Activated naive CD8-positive, alpha-beta T cell treated with anti-CD3 and anti-CD28 coated beads, Interleukin-2, amount 50 U/mL, for 24 hours (primary cell): Measurements from ENCODE around the gene NKX1-1.
"Not testable (repeated sequence)": the region's sequence is repeated elsewhere in the genome, so short reads cannot be mapped to it uniquely, and the experiment has no call there.

ENCODE experiments used
- ATAC-seq: fragments of 150-1000 bp; cut with Tn5 transposase; one replicate; pipeline ENCODE4 v1.10.0; 2021
- DNase-seq: peaks from one replicate; pipeline ENCODE4 v3.0.0; 2021
- H3K27ac Mint-ChIP-seq: one replicate; pipeline ENCODE4 v1.8.0; 2021; ENCODE audit warnings: mild to moderate bottlenecking, mixed read lengths
- H3K27me3 Mint-ChIP-seq: one replicate; pipeline ENCODE4 v1.8.0; 2021; ENCODE audit warnings: mixed read lengths
- H3K36me3 Mint-ChIP-seq: one replicate; pipeline ENCODE4 v1.8.0; 2021; ENCODE audit warnings: low read depth, mixed read lengths
- H3K4me1 Mint-ChIP-seq: one replicate; pipeline ENCODE4 v1.8.0; 2021; ENCODE audit warnings: mixed read lengths
- H3K4me3 Mint-ChIP-seq: one replicate; pipeline ENCODE4 v1.8.0; 2021; ENCODE audit warnings: mild to moderate bottlenecking, moderate library complexity, mixed read lengths
- H3K9me3 Mint-ChIP-seq: one replicate; pipeline ENCODE4 v1.8.0; 2021; ENCODE audit warnings: mixed read lengths

NKX1-1 gene

DNA sequence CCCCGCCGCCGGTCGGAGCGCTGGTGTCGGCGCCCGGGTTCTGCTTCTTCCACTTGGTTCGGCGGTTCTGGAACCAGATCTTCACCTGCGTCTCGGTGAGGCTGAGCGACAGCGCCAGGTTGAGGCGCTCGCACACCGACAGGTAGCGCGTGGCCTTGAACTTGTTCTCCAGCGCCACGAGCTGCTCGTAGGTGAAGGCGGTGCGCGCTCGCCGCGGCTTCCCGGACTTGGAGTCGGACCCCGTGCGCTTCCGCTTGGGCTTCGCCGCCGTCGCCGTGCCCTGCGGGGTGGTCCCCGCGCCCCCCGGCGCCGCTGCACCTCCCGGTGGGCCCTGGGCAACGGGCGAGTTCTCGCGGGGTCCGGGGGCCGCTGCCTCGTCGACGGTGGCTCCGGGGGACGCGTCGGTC, 3.1 kb downstream of the NKX1-1 start:
- Mint-ChIP-seq H3K27me3 (peaks cover 46% of the 10 kb centered on the region), H3K4me3 (no peak overlapping the region), H3K9me3 (no peaks in the 10 kb centered on the region), H3K36me3 (no peaks in the 10 kb centered on the region), H3K27ac (no peak overlapping the region), H3K4me1 (peaks cover 2% of the 10 kb centered on the region)
- no peak for ATAC-seq
- peak; percentile 4 for DNase-seq

DNA sequence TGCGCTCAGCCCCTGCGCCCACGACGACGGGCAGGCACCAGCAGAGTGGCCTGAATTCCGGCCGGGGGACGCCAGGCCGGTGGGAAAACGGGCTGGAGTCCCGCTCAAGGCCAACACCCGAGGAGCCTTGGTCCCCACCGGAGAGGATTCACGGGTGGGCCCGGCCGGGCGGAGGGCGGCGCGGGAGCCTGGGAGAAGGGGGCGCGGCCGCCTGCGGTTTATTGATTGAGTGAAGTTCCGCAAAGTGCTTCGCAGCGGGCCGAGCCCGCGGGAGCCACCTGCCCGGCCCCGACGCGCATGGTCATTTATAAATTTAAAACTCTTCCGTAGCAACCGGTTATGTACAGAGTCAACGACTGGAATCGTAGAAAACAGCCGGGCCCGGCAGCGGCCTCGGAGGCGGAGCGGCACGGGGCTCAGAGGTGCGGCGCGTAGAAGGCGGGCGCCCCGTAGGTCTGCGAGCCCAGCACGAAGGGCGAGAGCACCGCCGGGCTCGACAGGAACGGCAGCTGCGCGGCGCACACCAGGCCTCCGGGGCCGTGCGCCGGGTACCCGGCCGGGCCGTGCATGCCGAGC, 3.6 kb downstream of the NKX1-1 start:
- no peak overlapping the region for H3K27ac Mint-ChIP-seq
- H3K9me3 Mint-ChIP-seq = no peaks in the 10 kb centered on the region
- no peak for ATAC-seq
- peak; percentile 4 for DNase-seq
- no peaks in the 10 kb centered on the region for H3K36me3 Mint-ChIP-seq
- peaks cover 42% of the 10 kb centered on the region for H3K27me3 Mint-ChIP-seq
- H3K4me1 Mint-ChIP-seq = peaks cover 2% of the 10 kb centered on the region
- H3K4me3 Mint-ChIP-seq = no peak overlapping the region

DNA sequence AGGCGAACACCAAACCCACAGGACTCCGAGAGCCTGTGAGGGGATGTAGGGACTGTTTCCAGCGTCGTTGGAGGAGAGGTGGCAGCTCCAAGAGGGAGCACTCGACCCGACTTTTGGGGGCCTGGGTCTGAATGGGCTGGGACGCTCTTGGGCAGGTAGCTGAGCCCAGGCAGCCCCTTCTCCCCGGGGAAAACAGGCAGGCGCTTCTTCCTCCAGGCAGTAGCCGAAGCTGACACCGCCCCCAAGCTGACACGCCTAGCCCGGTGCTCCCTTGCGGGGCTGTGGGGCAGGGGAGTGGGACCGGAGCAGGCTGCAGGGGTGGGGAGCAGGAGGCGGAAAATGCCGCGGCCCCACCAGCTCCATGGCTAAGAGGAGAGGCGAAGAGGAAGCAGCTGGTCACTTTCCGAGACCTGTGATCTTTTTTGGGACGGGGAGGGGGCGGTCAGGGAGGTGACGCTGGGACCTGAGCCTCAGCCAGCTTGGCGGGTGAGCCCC, 4.2 kb downstream of the NKX1-1 start:
- ATAC-seq (no peak), DNase-seq (no peak)
- no peaks in the 10 kb centered on the region for H3K9me3 Mint-ChIP-seq
- H3K36me3 Mint-ChIP-seq = no peaks in the 10 kb centered on the region
- peaks cover 38% of the 10 kb centered on the region for H3K27me3 Mint-ChIP-seq
- no peak overlapping the region for H3K4me3 Mint-ChIP-seq
- H3K27ac Mint-ChIP-seq = no peak overlapping the region
- peaks cover 2% of the 10 kb centered on the region for H3K4me1 Mint-ChIP-seq

DNA sequence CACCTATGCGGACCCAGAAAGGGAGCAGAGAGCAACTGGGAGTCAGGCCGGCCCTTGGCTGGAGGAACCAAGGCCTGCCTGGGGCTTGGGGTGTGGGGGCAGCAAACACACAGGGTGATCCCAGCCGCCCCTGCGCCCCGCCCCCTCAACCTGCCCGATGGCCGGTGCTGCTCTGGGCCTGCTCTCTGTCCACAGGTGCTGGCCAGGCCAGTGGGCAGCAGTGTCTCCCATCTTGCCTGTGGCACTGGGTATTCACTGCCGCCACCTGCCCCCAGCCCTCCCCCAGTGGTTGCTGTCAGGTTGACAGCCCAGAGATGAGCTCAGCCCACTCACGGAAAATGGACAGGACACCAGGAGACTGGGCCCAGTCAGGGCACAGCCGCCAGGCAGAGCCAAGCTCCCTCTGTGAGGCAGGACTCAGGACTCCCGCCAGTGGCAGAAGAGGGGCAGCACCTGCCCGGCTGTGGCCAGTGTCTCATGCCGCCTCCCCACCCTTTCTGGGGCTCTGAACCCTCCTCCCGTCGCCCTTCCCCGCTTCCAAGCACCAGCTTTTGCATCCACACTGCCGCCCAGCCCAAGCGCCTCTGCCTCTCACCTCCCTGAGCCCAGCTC, 4.7 kb downstream of the NKX1-1 start:
- H3K36me3 Mint-ChIP-seq = no peaks in the 10 kb centered on the region
- H3K4me3 Mint-ChIP-seq = no peak overlapping the region
- H3K27ac Mint-ChIP-seq = no peak overlapping the region
- no peaks in the 10 kb centered on the region for H3K9me3 Mint-ChIP-seq
- H3K4me1 Mint-ChIP-seq = peaks cover 2% of the 10 kb centered on the region
- DNase-seq = peak; percentile 2
- H3K27me3 Mint-ChIP-seq = peaks cover 37% of the 10 kb centered on the region
- ATAC-seq = no peak

DNA sequence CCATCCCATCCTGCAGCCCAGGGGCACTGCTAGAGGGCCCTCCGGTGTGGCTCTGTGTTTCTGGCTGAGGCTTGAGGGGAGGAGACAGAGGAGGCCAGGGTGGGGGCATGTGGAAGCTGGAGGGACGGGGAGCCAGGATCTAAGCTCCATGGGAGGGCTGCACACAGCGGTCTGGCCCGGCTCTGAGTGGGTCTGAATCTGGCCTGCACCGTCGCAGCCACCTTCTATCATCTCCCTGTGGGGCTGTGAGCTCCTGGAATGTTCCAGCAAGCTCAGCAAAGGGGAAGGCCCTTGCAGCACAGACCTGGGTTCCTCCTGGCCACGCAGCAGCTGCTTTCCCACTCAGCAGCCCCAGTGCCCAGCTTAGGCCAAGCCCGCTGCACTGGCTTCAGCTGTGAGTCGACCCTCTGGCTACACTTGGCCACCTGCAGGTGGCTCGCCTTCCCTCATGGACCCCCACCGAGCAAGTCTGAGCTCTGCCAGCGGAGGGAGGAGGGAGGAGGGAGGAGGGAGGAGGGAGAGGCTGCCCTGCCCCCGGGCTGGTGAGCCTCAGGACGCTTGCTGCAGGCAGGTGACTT, 5.3 kb downstream of the NKX1-1 start:
- no peak for ATAC-seq
- DNase-seq = peak; percentile 2
- H3K36me3 Mint-ChIP-seq = no peaks in the 10 kb centered on the region
- no peak overlapping the region for H3K4me3 Mint-ChIP-seq
- peaks cover 37% of the 10 kb centered on the region for H3K27me3 Mint-ChIP-seq
- no peak overlapping the region for H3K27ac Mint-ChIP-seq
- H3K4me1 Mint-ChIP-seq = peaks cover 2% of the 10 kb centered on the region
- H3K9me3 Mint-ChIP-seq = no peaks in the 10 kb centered on the region

DNA sequence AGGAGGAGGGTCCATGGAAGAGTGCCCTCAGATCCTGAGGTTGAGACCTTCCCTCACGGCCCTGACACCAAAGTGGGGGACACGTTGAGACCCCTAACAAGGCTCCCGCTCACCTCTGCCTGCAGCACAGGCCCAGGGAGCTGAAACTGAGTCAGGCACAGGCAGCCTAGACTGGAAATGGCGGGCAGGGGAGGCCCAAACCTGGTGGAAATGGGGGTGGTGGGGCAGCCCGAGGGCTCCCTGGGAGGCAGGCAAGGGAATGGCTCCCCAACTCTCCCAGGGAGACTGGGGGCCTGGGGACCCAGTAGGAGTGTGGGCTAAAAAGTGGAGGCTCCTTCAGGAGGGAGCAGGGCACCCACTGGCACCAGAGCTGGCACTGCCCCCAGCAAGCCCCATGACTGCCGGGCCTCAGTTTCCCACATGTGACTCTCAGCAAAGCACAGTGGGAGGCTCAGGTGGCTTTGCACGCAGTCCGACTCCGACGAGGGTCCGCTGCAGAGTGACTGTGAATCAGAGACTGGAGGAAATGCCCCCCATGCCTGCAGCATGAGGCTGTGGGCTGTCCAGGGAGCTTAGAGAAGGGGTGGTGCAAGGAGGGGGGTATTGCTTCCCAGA, 5.9 kb downstream of the NKX1-1 start:
- Mint-ChIP-seq H3K27ac (no peak overlapping the region), H3K36me3 (peaks cover 3% of the 10 kb centered on the region), H3K27me3 (peaks cover 36% of the 10 kb centered on the region), H3K9me3 (no peaks in the 10 kb centered on the region), H3K4me3 (no peak overlapping the region), H3K4me1 (peaks cover 1% of the 10 kb centered on the region)
- DNase-seq (no peak), ATAC-seq (no peak)

DNA sequence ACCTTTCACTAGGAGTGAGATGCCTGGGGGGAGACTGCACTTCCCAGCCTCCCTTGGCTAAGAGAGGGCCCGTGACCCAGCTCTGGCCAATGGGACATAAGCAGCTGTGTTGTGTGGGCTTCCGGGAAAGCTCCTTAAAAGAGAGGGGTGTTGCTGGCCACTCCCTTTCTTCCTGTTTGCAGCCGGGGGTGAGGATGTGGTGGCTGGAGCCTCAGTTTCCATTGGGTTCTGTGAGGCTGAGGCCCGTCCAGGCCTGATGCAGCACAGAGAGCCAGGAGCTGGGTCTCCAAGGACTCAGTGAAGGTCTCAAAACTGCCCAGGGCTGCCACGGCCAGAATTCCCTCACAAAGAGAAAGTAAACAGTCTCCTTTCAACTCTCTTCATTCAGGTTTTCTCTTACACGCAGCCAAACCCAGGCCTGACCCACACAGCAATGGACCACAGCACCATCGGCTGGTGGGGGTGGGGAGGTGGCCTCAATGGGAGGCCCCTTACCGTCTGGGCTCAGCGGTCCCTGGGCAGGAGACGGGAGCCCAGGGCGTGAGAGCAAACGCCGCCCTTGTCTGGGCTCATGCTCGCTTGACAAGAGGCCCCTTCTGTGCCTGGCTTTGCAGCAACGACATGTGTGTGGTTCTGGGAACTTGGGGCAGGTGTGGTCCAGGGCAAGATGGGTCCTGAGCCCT, 6.6 kb downstream of the NKX1-1 start:
- no peak for ATAC-seq
- Mint-ChIP-seq H3K9me3 (no peaks in the 10 kb centered on the region), H3K4me3 (no peak overlapping the region), H3K27me3 (peaks cover 31% of the 10 kb centered on the region), H3K27ac (no peak overlapping the region), H3K36me3 (peaks cover 3% of the 10 kb centered on the region), H3K4me1 (no peaks in the 10 kb centered on the region)
- no peak for DNase-seq

DNA sequence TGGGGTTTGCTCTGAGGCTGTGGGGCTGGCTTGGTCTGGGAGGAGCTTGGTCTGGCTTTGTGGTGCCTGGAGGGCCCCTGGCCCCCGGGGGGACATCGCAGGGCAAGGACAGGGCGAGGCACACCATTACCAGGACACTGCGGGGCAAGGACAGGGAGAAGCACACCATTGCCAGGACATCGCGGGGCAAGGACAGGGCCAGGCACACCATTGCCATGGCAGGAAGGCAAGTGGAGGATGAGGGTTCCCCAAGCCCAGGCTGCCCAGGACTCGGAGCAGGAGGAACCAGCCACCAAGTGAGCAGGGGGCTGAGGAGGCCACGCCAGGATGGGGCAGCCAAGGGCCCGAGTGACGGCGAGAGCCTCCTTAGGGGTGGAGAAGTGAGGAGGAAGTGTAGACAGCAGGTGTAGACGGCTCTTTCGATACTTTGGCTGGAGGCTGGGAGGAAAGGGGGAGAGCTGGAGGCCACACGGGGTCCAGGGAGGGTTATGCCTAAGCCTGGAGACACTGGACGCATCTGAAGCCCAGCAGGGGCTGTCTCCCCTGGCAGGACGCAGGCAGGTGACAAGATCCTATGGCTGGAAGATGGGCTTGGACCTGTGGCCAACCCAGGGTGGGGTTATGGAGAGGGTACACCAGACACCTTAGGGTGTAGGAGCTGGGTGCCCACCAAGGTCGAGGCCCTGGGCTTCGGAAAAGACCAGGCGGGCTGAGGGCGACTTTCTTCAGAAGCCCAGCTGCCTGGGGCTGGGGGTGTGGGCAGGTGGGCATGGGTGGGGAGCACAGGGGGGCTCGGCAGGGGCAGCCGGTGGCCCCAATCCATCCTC, 7.3 kb downstream of the NKX1-1 start:
- no peak for DNase-seq
- Mint-ChIP-seq H3K27me3 (peaks cover 29% of the 10 kb centered on the region), H3K27ac (no peak overlapping the region), H3K4me3 (no peak overlapping the region), H3K9me3 (no peaks in the 10 kb centered on the region), H3K36me3 (peaks cover 3% of the 10 kb centered on the region), H3K4me1 (no peaks in the 10 kb centered on the region)
- no peak for ATAC-seq

DNA sequence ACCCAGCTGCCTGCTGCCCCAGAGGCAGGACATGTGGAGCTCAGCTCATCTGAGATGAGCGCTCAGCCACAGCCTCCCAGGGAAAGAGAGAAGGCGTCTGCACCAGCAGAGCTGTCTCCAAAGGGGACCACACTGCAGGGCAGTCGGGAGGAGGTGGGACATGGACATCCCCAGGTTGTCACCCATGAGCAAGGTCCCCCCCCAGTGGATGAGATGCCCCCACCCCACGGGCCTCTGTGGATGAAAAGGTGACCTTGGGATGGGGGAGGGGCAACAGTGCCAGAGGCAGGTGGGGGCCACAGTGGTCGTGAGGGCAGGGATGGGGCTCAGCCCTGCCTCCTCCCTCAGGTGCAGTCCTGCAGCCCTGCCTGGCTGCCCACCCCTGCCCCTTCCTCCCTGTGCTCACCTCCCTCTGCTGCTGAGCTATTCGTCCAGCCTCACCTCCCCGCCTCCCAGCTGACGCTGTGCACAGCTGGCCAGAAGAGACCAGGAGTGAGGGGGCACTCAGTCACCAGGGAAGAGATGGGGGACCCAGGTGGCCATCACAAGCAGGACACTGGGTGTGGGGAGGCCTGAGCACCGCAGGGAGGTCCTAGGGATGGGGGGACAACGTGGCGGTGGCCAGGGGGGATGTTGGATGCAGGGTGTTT, 9.3 kb downstream of the NKX1-1 start:
- no peak for ATAC-seq
- Mint-ChIP-seq H3K9me3 (no peaks in the 10 kb centered on the region), H3K27me3 (peaks cover 16% of the 10 kb centered on the region), H3K36me3 (peaks cover 3% of the 10 kb centered on the region), H3K4me3 (no peak overlapping the region), H3K4me1 (no peaks in the 10 kb centered on the region), H3K27ac (no peak overlapping the region)
- DNase-seq = no peak

DNA sequence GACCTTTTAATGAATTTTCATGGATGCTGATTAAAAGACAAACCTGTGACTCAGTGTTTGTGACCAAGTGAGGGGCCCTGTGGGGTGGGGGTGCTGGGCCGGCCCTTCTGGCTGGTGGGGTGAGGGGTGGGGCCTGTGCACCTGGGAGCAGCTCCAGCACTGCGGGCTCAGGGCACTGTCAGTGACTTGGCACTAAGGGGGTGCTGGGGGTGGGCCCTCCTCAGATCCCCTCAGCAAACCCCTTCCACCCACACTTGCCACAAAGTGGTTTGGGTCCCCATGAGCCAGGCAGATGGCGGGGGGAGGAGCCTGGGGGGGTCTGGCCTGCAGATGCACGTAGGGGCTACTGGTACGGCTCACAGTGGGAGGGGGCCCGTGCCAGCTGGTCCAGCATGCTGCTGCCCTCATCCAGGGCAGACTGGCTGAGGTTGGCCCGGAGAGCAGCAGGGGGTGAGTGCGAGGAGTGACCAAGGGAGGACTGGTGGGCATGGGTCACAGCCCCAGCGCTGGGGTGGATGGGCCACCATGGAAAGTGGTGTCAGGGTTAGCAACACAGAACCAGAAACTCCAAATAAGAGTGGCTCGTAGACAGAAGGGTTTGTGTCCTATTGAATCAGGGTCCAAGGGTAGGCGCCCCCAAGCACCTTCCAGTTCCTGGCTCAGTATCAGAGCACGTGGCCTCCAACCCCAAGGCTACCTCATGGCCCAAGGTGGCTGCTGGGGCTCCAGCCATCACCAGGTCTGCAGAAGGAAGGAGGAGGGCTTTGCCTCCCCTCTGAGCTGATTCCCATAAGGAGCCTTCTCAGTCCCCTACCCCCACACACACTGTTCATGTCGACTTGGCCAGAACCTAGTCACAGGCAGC, 10.1 kb downstream of the NKX1-1 start:
- no peaks in the 10 kb centered on the region for H3K9me3 Mint-ChIP-seq
- H3K4me1 Mint-ChIP-seq = no peaks in the 10 kb centered on the region
- no peak for ATAC-seq
- peaks cover 11% of the 10 kb centered on the region for H3K27me3 Mint-ChIP-seq
- no peak for DNase-seq
- no peak overlapping the region for H3K4me3 Mint-ChIP-seq
- H3K27ac Mint-ChIP-seq = no peak overlapping the region
- H3K36me3 Mint-ChIP-seq = peaks cover 3% of the 10 kb centered on the region

DNA sequence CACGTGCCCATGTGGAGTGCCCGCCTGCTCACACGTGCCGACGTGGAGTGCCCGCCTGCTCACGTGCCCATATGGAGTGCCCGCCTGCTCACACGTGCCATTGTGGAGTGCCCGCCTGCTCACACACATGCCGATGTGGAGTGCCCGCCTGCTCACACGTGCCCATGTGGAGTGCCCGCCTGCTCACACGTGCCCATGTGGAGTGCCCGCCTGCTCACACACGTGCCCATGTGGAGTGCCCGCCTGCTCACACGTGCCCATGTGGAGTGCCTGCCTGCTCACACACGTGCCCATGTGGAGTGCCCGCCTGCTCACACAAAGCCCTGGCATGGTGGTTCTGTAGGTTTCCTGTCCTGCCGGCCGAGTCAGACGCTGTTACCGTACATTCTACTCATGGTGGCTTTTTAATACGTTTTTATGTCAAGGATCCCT, 10.8 kb downstream of the NKX1-1 start:
- not testable (repeated sequence) for DNase-seq, H3K36me3 Mint-ChIP-seq, H3K9me3 Mint-ChIP-seq, H3K4me1 Mint-ChIP-seq, H3K4me3 Mint-ChIP-seq, H3K27me3 Mint-ChIP-seq, H3K27ac Mint-ChIP-seq, ATAC-seq

DNA sequence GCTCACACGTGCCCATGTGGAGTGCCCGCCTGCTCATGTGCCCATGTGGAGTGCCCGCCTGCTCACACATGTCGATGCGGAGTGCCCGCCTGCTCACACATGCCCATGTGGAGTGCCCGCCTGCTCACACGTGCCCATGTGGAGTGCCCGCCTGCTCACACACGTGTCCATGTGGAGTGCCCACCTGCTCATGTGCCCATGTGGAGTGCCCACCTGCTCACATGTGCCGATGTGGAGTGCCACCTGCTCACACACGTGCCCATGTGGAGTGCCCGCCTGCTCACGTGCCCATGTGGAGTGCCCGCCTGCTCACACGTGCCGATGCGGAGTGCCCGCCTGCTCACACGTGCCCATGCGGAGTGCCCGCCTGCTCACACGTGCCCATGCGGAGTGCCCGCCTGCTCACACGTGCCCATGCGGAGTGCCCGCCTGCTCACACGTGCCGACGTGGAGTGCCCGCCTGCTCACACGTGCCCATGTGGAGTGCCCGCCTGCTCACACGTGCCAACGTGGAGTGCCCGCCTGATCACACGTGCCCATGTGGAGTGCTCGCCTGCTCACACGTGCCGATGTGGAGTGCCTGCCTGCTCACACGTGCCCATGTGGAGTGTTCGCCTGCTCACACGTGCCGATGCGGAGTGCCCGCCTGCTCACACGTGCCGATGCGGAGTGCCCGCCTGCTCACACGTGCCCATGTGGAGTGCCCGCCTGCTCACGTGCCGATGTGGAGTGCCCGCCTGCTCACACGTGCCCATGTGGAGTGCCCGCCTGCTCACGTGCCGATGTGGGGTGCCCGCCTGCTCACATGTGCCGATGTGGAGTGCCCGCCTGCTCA, 11.5 kb downstream of the NKX1-1 start:
- not testable (repeated sequence) for H3K27ac Mint-ChIP-seq, H3K4me1 Mint-ChIP-seq, DNase-seq, H3K36me3 Mint-ChIP-seq, H3K27me3 Mint-ChIP-seq, H3K4me3 Mint-ChIP-seq, H3K9me3 Mint-ChIP-seq, ATAC-seq
